Measurements from ENCODE around the gene FBLN1.

Gene FBLN1

GRCh38 chr22:45504373-45505341, 2.0 kb downstream of the FBLN1 start:
- H3K79me1 ChIP-seq (ENCODE audit: low read length) = peaks cover 38% of the 10 kb centered on the region

DNA sequence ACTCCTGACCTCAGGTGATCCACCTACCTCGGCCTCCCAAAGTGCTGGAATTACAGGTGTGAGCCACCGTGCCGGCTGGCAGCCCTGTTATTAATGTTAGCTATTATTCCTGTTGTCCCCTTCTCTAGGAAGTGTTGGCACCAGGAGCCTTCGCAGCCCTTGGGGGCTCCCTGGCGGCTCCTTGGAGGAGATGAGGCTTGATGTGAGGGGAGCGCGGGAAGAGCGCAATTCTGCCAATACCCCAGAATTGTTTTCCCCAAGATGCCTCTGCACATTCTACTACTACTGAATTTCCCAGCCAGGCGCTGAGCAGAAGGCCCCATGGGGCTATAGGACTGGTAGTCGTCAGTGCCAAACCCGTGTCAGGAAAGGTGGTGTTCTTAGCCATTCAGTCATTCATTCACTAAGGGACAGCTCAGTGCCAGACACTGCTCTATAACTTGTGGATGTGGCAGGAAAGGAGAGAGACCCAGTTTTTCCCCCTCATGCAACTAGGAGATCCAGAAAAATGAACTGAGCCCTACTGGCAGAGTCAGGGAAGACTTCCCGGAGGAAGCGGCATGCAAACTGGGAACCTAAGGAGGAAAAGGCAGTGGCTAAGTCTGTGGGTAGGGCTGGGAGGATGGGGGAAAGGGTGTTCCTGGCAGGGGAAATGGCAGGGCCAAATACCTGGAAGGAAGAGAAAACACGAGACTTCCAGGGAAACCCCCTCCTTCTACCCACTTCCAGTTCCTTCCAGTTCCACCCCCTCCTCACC, 3.5 kb downstream of the FBLN1 start:
- no peak for DNase-seq
- H3K79me1 ChIP-seq (ENCODE audit: low read length) = peaks cover 37% of the 10 kb centered on the region
- H2BK12ac ChIP-seq (ENCODE audit: low read length) = peak overlapping the region; percentile 8
- no peaks in the 10 kb centered on the region for H3K27me3 ChIP-seq (ENCODE audit: insufficient read depth, low read length)
- peak overlapping the region; percentile 28 for H3K4me2 ChIP-seq (ENCODE audit: low read length)
- H3K79me2 ChIP-seq (ENCODE audit: control insufficient read depth, insufficient read depth, low read length, poor library complexity) = peaks cover 69% of the 10 kb centered on the region
- H4K8ac ChIP-seq (ENCODE audit: low read depth, low read length) = peak overlapping the region; percentile 32
- peak overlapping the region; percentile 17 for H3K18ac ChIP-seq (ENCODE audit: low read length)
- H2BK120ac ChIP-seq (ENCODE audit: insufficient read depth, low read length, poor library complexity) = no peak overlapping the region
- H2AK5ac ChIP-seq (ENCODE audit: low read length) = no peak overlapping the region
- H3K9ac ChIP-seq (ENCODE audit: low read length) = no peak overlapping the region
- no CpG with 5 or more reads among the region's 14 CpGs for WGBS (ENCODE audit: extremely low coverage, insufficient coverage, insufficient read length)
- H3K23ac ChIP-seq (ENCODE audit: low read length) = no peak overlapping the region
- H2AFZ ChIP-seq (ENCODE audit: insufficient read depth, low read length, poor library complexity) = no peak overlapping the region
- no peaks in the 10 kb centered on the region for H3K9me3 ChIP-seq (ENCODE audit: insufficient read depth, low read depth, low read length)
- H3K14ac ChIP-seq (ENCODE audit: low read length) = peak overlapping the region; percentile 28
- H3K4me3 ChIP-seq (ENCODE audit: low read depth, low read length) = no peak overlapping the region
- no peak overlapping the region for H4K12ac ChIP-seq (ENCODE audit: low read depth, low read length)
- H3K36me3 ChIP-seq (ENCODE audit: control insufficient read depth in 1 of 2, insufficient read depth in 2 of 2, low read length in 2 of 2) = peaks cover 41 to 43% of the 10 kb centered on the region in 2 experiments
- peaks cover 39 to 40% of the 10 kb centered on the region in 2 experiments for H3K4me1 ChIP-seq (ENCODE audit: control insufficient read depth in 1 of 2, insufficient read depth in 2 of 2, low read length in 2 of 2)
- peak overlapping the region; percentile 94 for H3K4ac ChIP-seq (ENCODE audit: low read depth, low read length)
- peak overlapping the region; percentile 5 for H3K27ac ChIP-seq (ENCODE audit: low read depth, low read length)
- no peak overlapping the region for H4K91ac ChIP-seq (ENCODE audit: low read depth, low read length)
- no peak overlapping the region for H2BK5ac ChIP-seq (ENCODE audit: low read depth, low read length, poor library complexity)

More at GRCh38 chr22:45504373-45505341, 2.0 kb downstream of the FBLN1 start:
- peak overlapping the region; percentile 83 for H3K4me3 ChIP-seq (ENCODE audit: low read depth, low read length)
- H3K9me3 ChIP-seq (ENCODE audit: insufficient read depth, low read depth, low read length) = no peaks in the 10 kb centered on the region
- no peak overlapping the region for H4K12ac ChIP-seq (ENCODE audit: low read depth, low read length)
- no peaks in the 10 kb centered on the region for H3K27me3 ChIP-seq (ENCODE audit: insufficient read depth, low read length)
- H3K4me2 ChIP-seq (ENCODE audit: low read length) = peak overlapping the region; percentile 94
- H2BK12ac ChIP-seq (ENCODE audit: low read length) = peak overlapping the region; percentile 40
- H3K36me3 ChIP-seq (ENCODE audit: control insufficient read depth in 1 of 2, insufficient read depth in 2 of 2, low read length in 2 of 2) = peaks cover 30 to 35% of the 10 kb centered on the region in 2 experiments
- peaks cover 32 to 34% of the 10 kb centered on the region in 2 experiments for H3K4me1 ChIP-seq (ENCODE audit: control insufficient read depth in 1 of 2, insufficient read depth in 2 of 2, low read length in 2 of 2)
- H2AFZ ChIP-seq (ENCODE audit: insufficient read depth, low read length, poor library complexity) = peak overlapping the region; percentile 12
- H2BK120ac ChIP-seq (ENCODE audit: insufficient read depth, low read length, poor library complexity) = peak overlapping the region; percentile 75
- H3K27ac ChIP-seq (ENCODE audit: low read depth, low read length) = peak overlapping the region; percentile 98
- H4K91ac ChIP-seq (ENCODE audit: low read depth, low read length) = peak overlapping the region; percentile 95
- DNase-seq = no peak
- H3K79me2 ChIP-seq (ENCODE audit: control insufficient read depth, insufficient read depth, low read length, poor library complexity) = peaks cover 58% of the 10 kb centered on the region
- peak overlapping the region; percentile 92 for H3K9ac ChIP-seq (ENCODE audit: low read length)
- H3K14ac ChIP-seq (ENCODE audit: low read length) = peak overlapping the region; percentile 86
- H2BK5ac ChIP-seq (ENCODE audit: low read depth, low read length, poor library complexity) = peak overlapping the region; percentile 97
- WGBS (ENCODE audit: extremely low coverage, insufficient coverage, insufficient read length) = no CpG with 5 or more reads among the region's 31 CpGs
- H3K4ac ChIP-seq (ENCODE audit: low read depth, low read length) = peak overlapping the region; percentile 87
- peak overlapping the region; percentile 88 for H4K8ac ChIP-seq (ENCODE audit: low read depth, low read length)
- peak overlapping the region; percentile 90 for H3K18ac ChIP-seq (ENCODE audit: low read length)
- H3K23ac ChIP-seq (ENCODE audit: low read length) = peak overlapping the region; percentile 30
- peak overlapping the region; percentile 80 for H2AK5ac ChIP-seq (ENCODE audit: low read length)

GRCh38 chr22:45506816-45507360, 4.2 kb downstream of the FBLN1 start:
- Histone ChIP-seq H2BK5ac (ENCODE audit: low read depth, low read length, poor library complexity) (no peak overlapping the region), H2BK12ac (ENCODE audit: low read length) (no peak overlapping the region), H3K14ac (ENCODE audit: low read length) (no peak overlapping the region), H3K36me3 (ENCODE audit: control insufficient read depth in 1 of 2, insufficient read depth in 2 of 2, low read length in 2 of 2) (peaks cover 43 to 44% of the 10 kb centered on the region in 2 experiments), H3K4me2 (ENCODE audit: low read length) (peak overlapping the region; percentile 28), H3K4me3 (ENCODE audit: low read depth, low read length) (no peak overlapping the region), H4K91ac (ENCODE audit: low read depth, low read length) (no peak overlapping the region), H3K27ac (ENCODE audit: low read depth, low read length) (no peak overlapping the region), H3K79me1 (ENCODE audit: low read length) (peaks cover 35% of the 10 kb centered on the region), H3K9ac (ENCODE audit: low read length) (no peak overlapping the region), H3K18ac (ENCODE audit: low read length) (peak overlapping the region; percentile 38), H3K4me1 (ENCODE audit: control insufficient read depth in 1 of 2, insufficient read depth in 2 of 2, low read length in 2 of 2) (peaks cover 37 to 40% of the 10 kb centered on the region in 2 experiments), H4K12ac (ENCODE audit: low read depth, low read length) (no peak overlapping the region), H3K27me3 (ENCODE audit: insufficient read depth, low read length) (no peaks in the 10 kb centered on the region), H3K9me3 (ENCODE audit: insufficient read depth, low read depth, low read length) (no peaks in the 10 kb centered on the region), H3K4ac (ENCODE audit: low read depth, low read length) (peak overlapping the region; percentile 94), H3K79me2 (ENCODE audit: control insufficient read depth, insufficient read depth, low read length, poor library complexity) (peaks cover 73% of the 10 kb centered on the region), H3K23ac (ENCODE audit: low read length) (no peak overlapping the region), H2AK5ac (ENCODE audit: low read length) (no peak overlapping the region), H2BK120ac (ENCODE audit: insufficient read depth, low read length, poor library complexity) (no peak overlapping the region), H4K8ac (ENCODE audit: low read depth, low read length) (no peak overlapping the region), H2AFZ (ENCODE audit: insufficient read depth, low read length, poor library complexity) (no peak overlapping the region)
- DNase-seq = no peak
- WGBS (ENCODE audit: extremely low coverage, insufficient coverage, insufficient read length) = no CpG with 5 or more reads among the region's 8 CpGs

GRCh38 chr22:45507798-45508197, 5.1 kb downstream of the FBLN1 start:
- H2BK120ac ChIP-seq (ENCODE audit: insufficient read depth, low read length, poor library complexity) = no peak overlapping the region
- no peak overlapping the region for H2AFZ ChIP-seq (ENCODE audit: insufficient read depth, low read length, poor library complexity)
- peaks cover 48 to 52% of the 10 kb centered on the region in 2 experiments for H3K36me3 ChIP-seq (ENCODE audit: control insufficient read depth in 1 of 2, insufficient read depth in 2 of 2, low read length in 2 of 2)
- H3K27ac ChIP-seq (ENCODE audit: low read depth, low read length) = no peak overlapping the region
- no peak overlapping the region for H4K91ac ChIP-seq (ENCODE audit: low read depth, low read length)
- H4K8ac ChIP-seq (ENCODE audit: low read depth, low read length) = no peak overlapping the region
- no peak overlapping the region for H3K4me2 ChIP-seq (ENCODE audit: low read length)
- no peaks in the 10 kb centered on the region for H3K9me3 ChIP-seq (ENCODE audit: insufficient read depth, low read depth, low read length)
- H3K4me1 ChIP-seq (ENCODE audit: control insufficient read depth in 1 of 2, insufficient read depth in 2 of 2, low read length in 2 of 2) = peaks cover 40% of the 10 kb centered on the region in 2 experiments
- peak overlapping the region; percentile 97 for H3K4ac ChIP-seq (ENCODE audit: low read depth, low read length)
- peaks cover 79% of the 10 kb centered on the region for H3K79me2 ChIP-seq (ENCODE audit: control insufficient read depth, insufficient read depth, low read length, poor library complexity)
- no peak overlapping the region for H3K14ac ChIP-seq (ENCODE audit: low read length)
- H3K4me3 ChIP-seq (ENCODE audit: low read depth, low read length) = no peak overlapping the region
- no peak overlapping the region for H2BK12ac ChIP-seq (ENCODE audit: low read length)
- no peaks in the 10 kb centered on the region for H3K27me3 ChIP-seq (ENCODE audit: insufficient read depth, low read length)
- no peak overlapping the region for H3K9ac ChIP-seq (ENCODE audit: low read length)
- H3K18ac ChIP-seq (ENCODE audit: low read length) = no peak overlapping the region
- H2BK5ac ChIP-seq (ENCODE audit: low read depth, low read length, poor library complexity) = no peak overlapping the region
- peaks cover 32% of the 10 kb centered on the region for H3K79me1 ChIP-seq (ENCODE audit: low read length)
- no peak for DNase-seq
- H2AK5ac ChIP-seq (ENCODE audit: low read length) = no peak overlapping the region
- H4K12ac ChIP-seq (ENCODE audit: low read depth, low read length) = no peak overlapping the region
- no peak overlapping the region for H3K23ac ChIP-seq (ENCODE audit: low read length)
- WGBS (ENCODE audit: extremely low coverage, insufficient coverage, insufficient read length) = no CpG with 5 or more reads among the region's 6 CpGs

All from trophoblast cell (in vitro differentiated cells and primary cell).